Activated CD4-positive, alpha-beta T cell treated with anti-CD3 and anti-CD28 coated beads, Interleukin-2, amount 10 ng/mL, durations not matched to agents 7 days and 5 days (primary cell): ENCODE results near the gene CPNE6. TPM values are rescaled to one million over a fixed set of nuclear protein-coding genes. Genes with fewer than 3 reads are reported as not detected.

Source experiments
- CTCF ChIA-PET: fragments of 350-600 bp; sonication (Branson Sonifier 250); formaldehyde crosslinking; loops from one replicate; lab custom pipeline; 2021; ENCODE audit warnings: antibody characterized with exemption; lab: Charles Lee
- POLR2A ChIA-PET: fragments of 350-600 bp; sonication (Branson Sonifier 250); formaldehyde crosslinking; loops from one replicate; lab custom pipeline; 2021; ENCODE audit warnings: antibody characterized with exemption; lab: Charles Lee
- DNase-seq: peaks from one replicate; pipeline ENCODE4 v3.0.0-alpha.2; 2020
- H3K27ac Mint-ChIP-seq: one replicate; pipeline ENCODE4 v1.8.0; 2021; ENCODE audit warnings: mild to moderate bottlenecking, moderate library complexity, mixed read lengths
- H3K27me3 Mint-ChIP-seq: one replicate; pipeline ENCODE4 v1.8.0; 2021; ENCODE audit warnings: mixed read lengths
- H3K36me3 Mint-ChIP-seq: one replicate; pipeline ENCODE4 v1.8.0; 2021; ENCODE audit warnings: low read depth, mixed read lengths
- H3K4me1 Mint-ChIP-seq: one replicate; pipeline ENCODE4 v1.8.0; 2021; ENCODE audit warnings: mixed read lengths
- H3K4me3 Mint-ChIP-seq: one replicate; pipeline ENCODE4 v1.8.0; 2021; ENCODE audit warnings: mild to moderate bottlenecking, moderate library complexity, mixed read lengths
- H3K9me3 Mint-ChIP-seq: one replicate; pipeline ENCODE4 v1.8.0; 2021; ENCODE audit warnings: mixed read lengths
- total RNA-seq, 2 experiments: library from RNA; stranded (reverse); gene quantifications; one replicate each; pipeline ENCODE4 v1.2.3, GENCODE V29; 2021

The CPNE6 gene
- total RNA-seq, 2 experiments from 2014 or later, result not detected

DNA sequence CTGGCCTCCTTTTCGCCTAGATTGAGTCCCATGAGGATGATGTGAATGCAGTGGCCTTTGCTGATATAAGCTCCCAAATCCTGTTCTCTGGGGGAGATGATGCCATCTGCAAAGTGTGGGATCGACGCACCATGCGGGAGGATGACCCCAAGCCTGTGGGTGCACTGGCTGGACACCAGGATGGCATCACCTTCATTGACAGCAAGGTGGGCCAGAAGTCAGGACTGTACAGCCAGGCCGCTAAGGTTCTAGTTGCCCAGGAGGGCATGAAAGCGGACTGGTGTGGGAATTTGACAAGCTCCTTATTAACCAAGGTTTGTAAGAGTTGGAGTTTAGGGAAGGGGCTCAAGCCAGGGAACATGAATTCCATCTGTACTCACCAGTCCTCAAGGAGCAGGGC, 48.3 kb downstream of the CPNE6 start:
- ChIA-PET CTCF (interaction anchor here (1.5 to 3.2 kb wide), 2 partner anchors 11 to 17 kb away, joined by 5 to 12 read pairs; partner anchors contain the start of gene PSME1), POLR2A (no interaction called here)
- H3K9me3 Mint-ChIP-seq, result no peaks in the 10 kb centered on the region
- H3K36me3 Mint-ChIP-seq, result peaks cover 73% of the 10 kb centered on the region
- no peak overlapping the region for H3K27ac Mint-ChIP-seq
- no peak overlapping the region for H3K4me3 Mint-ChIP-seq
- H3K4me1 Mint-ChIP-seq, result peaks cover 40% of the 10 kb centered on the region
- no peak for DNase-seq
- H3K27me3 Mint-ChIP-seq, result no peaks in the 10 kb centered on the region

DNA sequence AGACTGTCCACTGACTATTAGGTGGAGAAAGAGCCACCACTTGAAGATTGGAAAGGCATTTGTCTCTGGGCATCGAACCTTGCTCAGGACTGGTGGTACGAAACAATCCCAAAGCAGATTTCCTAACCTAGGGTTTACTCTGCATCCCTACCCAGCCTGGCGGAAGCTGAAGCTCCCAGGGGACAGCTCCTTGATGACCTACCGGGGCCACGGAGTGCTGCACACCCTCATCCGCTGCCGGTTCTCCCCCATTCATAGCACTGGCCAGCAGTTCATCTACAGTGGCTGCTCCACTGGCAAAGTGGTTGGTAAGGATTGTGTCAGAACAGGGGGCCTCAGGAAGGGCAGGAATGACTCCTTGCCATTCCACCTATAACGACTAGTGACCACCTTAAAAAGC, 49.8 kb downstream of the CPNE6 start:
- Mint-ChIP-seq H3K36me3 (peaks cover 63% of the 10 kb centered on the region), H3K4me3 (no peak overlapping the region), H3K9me3 (no peaks in the 10 kb centered on the region), H3K4me1 (peaks cover 29% of the 10 kb centered on the region), H3K27ac (no peak overlapping the region), H3K27me3 (no peaks in the 10 kb centered on the region)
- DNase-seq, result no peak
- CTCF ChIA-PET, result interaction anchor here (1.2 kb wide), 1 partner anchor 12 kb away, joined by 4 read pairs; no protein-coding TSS in a partner anchor
- POLR2A ChIA-PET, result no interaction called here

DNA sequence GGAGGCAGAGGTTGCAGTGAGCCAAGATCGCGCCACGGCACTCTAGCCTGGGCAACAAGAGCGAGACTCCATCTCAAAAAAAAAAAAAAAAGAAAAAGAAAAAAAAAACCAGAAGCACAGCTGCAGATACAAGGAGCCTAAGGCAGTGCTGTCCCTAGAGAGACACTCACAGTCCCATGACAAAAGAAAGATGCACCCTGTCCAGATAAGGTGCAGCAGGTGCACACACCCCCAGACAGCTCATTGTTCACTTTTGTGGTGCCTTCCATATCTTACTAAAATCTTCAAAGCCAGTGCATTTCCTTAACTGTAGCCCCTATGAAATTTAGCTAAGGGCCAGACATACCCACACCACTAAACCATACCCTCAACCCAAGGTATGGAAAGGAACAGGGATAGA, 51.1 kb downstream of the CPNE6 start:
- no peak overlapping the region for H3K4me3 Mint-ChIP-seq
- H3K9me3 Mint-ChIP-seq, result no peaks in the 10 kb centered on the region
- CTCF ChIA-PET, result interaction anchor here (0.6 to 1.1 kb wide), 4 partner anchors 13 to 185 kb away, joined by 3 to 4 read pairs (median 4); partner anchors contain the start of gene PSME1
- DNase-seq, result no peak
- H3K27me3 Mint-ChIP-seq, result no peaks in the 10 kb centered on the region
- H3K36me3 Mint-ChIP-seq, result peaks cover 54% of the 10 kb centered on the region
- H3K27ac Mint-ChIP-seq, result no peak overlapping the region
- POLR2A ChIA-PET, result interaction anchor here (0.6 kb wide), 1 partner anchor 18 kb away, joined by 3 read pairs; no protein-coding TSS in a partner anchor
- H3K4me1 Mint-ChIP-seq, result peaks cover 18% of the 10 kb centered on the region

DNA sequence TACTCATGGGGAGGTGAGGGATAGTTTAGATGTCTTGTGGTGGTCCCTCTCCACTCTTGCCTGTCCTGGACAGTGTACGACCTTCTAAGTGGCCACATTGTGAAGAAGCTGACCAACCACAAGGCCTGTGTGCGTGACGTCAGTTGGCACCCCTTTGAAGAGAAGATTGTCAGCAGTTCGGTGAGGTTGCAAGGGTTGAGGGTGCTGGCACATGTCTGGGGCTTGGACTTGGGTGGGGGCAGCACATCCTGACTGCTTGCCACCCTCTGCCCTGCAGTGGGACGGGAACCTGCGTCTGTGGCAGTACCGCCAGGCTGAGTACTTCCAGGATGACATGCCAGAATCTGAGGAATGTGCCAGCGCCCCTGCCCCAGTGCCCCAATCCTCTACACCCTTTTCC, 51.5 kb downstream of the CPNE6 start:
- Mint-ChIP-seq H3K36me3 (peaks cover 49% of the 10 kb centered on the region), H3K27ac (no peak overlapping the region)
- CTCF ChIA-PET, result no interaction called here

DNA sequence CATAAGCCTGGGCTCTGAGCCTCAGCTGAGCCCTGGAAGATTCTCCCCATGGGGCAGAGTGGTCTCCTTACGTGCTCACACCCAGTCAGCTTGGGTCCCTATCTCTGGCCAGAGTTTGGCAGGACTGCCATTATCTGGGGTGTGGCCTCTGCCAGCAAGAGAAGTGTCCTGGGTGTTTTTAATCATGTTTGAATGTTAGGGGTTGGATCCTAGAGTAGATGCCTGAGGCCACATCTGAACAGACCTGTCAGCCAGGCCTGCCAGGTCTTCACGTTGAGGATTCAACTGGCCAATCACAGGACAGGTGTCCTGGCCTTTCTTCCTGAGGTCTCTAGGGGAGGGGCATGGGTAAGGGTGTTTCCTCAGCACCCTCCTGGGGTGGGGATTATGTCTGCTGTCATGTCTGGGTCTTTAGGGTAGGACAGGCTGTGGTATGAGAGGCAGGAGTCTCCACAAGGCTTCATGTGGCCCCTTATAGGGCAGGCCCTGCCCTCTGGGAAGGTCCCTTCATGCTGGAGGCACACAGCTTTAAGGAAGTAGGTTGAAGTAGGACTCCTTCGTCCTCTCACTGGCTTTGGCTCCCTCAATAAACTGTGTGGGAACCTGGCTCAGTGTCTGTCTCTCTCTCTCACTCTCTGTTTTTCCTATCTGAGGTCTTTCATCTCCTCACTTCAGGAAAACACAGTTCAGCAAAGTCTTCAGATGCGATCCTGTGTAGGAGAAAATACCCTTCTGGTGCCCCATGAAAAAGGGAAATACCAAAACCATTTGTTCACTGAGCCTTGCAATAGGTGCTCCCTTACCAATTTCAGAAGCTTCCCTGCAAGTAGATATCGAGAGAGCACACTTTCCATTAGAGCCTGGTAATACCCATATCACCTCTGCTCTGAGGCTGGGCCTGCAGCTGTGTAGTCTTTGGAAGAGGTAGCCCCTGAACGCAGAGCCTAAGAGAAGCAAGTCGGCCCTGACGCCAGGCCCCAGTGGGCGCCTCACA, 52.4 kb downstream of the CPNE6 start:
- ChIA-PET POLR2A (no interaction called here), CTCF (interaction anchor here (0.6 to 2.3 kb wide), 2 partner anchors 14 to 70 kb away, joined by 3 to 7 read pairs; no protein-coding TSS in a partner anchor)
- peaks cover 41% of the 10 kb centered on the region for H3K36me3 Mint-ChIP-seq
- no peak overlapping the region for H3K4me3 Mint-ChIP-seq
- H3K27ac Mint-ChIP-seq, result no peak overlapping the region
- no peaks in the 10 kb centered on the region for H3K9me3 Mint-ChIP-seq
- H3K4me1 Mint-ChIP-seq, result peaks cover 9% of the 10 kb centered on the region
- no peaks in the 10 kb centered on the region for H3K27me3 Mint-ChIP-seq
- DNase-seq, result no peak

More for the DNA sequence above, 51.5 kb downstream of the CPNE6 start:
- Mint-ChIP-seq H3K27me3 (no peaks in the 10 kb centered on the region), H3K9me3 (no peaks in the 10 kb centered on the region), H3K4me3 (no peak overlapping the region), H3K4me1 (peaks cover 15% of the 10 kb centered on the region)
- DNase-seq, result no peak
- POLR2A ChIA-PET, result interaction anchor here (0.6 kb wide), 1 partner anchor 19 kb away, joined by 3 read pairs; no protein-coding TSS in a partner anchor

DNA sequence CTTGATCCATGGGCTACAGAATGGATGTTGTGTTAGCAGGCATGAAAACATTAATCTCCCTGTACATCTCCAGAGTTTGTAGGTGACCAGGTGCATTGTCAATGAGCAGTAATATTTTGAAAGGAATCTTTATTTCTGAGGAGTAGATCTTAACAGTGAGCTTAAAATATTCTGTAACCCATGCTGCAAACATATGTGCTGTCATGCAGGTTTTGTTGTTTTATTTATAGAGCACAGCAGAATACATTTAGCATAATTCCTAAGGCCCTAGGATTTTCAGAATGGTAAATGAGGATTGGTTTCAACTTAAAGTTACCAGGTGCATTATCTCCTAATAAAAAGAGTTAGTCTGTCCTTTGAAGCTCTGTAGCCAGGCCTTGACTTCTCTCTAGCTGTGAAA, 55.6 kb downstream of the CPNE6 start:
- CTCF ChIA-PET, result interaction anchor here (0.8 to 2.0 kb wide), 4 partner anchors 10 to 12 kb away, joined by 3 to 10 read pairs (median 5); partner anchors contain the start of genes DCAF11 and NRL
- H3K9me3 Mint-ChIP-seq, result no peaks in the 10 kb centered on the region
- DNase-seq, result no peak
- no peaks in the 10 kb centered on the region for H3K27me3 Mint-ChIP-seq
- peak overlapping the region; percentile 3 for H3K27ac Mint-ChIP-seq
- H3K36me3 Mint-ChIP-seq, result peaks cover 14% of the 10 kb centered on the region
- H3K4me1 Mint-ChIP-seq, result peaks cover 11% of the 10 kb centered on the region
- POLR2A ChIA-PET, result no interaction called here
- H3K4me3 Mint-ChIP-seq, result no peak overlapping the region

DNA sequence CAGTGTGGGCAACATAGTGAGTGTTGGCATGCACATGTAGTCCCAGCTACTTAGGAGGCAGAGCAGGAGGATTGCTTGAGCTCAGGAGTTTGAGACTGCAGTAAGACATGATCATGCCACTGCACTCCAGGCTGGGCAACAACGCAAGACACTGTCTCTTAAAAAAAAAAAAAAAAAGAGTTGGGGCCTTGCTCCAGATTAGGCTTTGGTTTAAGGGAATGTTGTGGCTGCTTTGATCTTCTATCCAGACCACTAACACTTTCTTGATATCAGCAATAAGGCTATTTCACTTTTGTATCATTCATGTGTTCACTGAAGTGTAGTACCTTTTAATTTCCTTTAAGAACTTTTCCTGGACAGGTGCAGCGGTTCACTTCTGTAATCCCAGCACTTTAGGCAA, 56.3 kb downstream of the CPNE6 start:
- no peak for DNase-seq
- Mint-ChIP-seq H3K4me3 (no peak overlapping the region), H3K9me3 (no peaks in the 10 kb centered on the region), H3K27me3 (no peaks in the 10 kb centered on the region), H3K27ac (no peak overlapping the region), H3K36me3 (peaks cover 12% of the 10 kb centered on the region), H3K4me1 (peaks cover 18% of the 10 kb centered on the region)
- CTCF ChIA-PET, result interaction anchor here (0.8 to 1.6 kb wide), 3 partner anchors 10 to 12 kb away, joined by 3 to 5 read pairs (median 5); no protein-coding TSS in a partner anchor
- POLR2A ChIA-PET, result no interaction called here

Other genes starting within 250 kb of the CPNE6 start
- gene DHRS4, start 117.8 kb upstream of the CPNE6 start, total RNA-seq, result 10 to 100 TPM; 28.8 to 31.3 TPM
- 10 to 100 TPM; 22.5 to 24.8 TPM for gene DHRS4L2, start 82.6 kb upstream of the CPNE6 start, total RNA-seq
- gene CARMIL3, start 19.6 kb upstream of the CPNE6 start, total RNA-seq, result 1 to 10 TPM in 1 of 2 experiments, under 1 TPM in 1; 0.83 to 1.1 TPM
- 10 to 100 TPM; 57.4 to 60.3 TPM for gene PCK2, start 22.7 kb downstream of the CPNE6 start, total RNA-seq
- gene DCAF11, start 43.2 kb downstream of the CPNE6 start, total RNA-seq, result 100 to 1,000 TPM; 106 to 116 TPM
- 1 to 10 TPM; 3.1 to 3.3 TPM for gene NRL, start 43.4 kb downstream of the CPNE6 start, total RNA-seq
- gene FITM1, start 59.1 kb downstream of the CPNE6 start, total RNA-seq, result 1 to 10 TPM; 1.9 to 2.0 TPM
- gene PSME1, start 64.6 kb downstream of the CPNE6 start, total RNA-seq, result 100 to 1,000 TPM; 498 to 547 TPM
- 10 to 100 TPM; 37.1 to 41.0 TPM for gene EMC9, start 70.0 kb downstream of the CPNE6 start, total RNA-seq
- gene PSME2, start 75.0 kb downstream of the CPNE6 start, total RNA-seq, result 100 to 1,000 TPM; 644 to 698 TPM
- gene RNF31, start 75.9 kb downstream of the CPNE6 start, total RNA-seq, result 100 to 1,000 TPM; 147 to 160 TPM
- 100 to 1,000 TPM; 285 to 286 TPM for gene IRF9, start 89.7 kb downstream of the CPNE6 start, total RNA-seq
- 10 to 100 TPM; 52.8 to 61.0 TPM for gene REC8, start 100.5 kb downstream of the CPNE6 start, total RNA-seq
- gene IPO4, start 117.3 kb downstream of the CPNE6 start, total RNA-seq, result 10 to 100 TPM; 45.3 to 48.7 TPM
- gene TM9SF1, start 123.9 kb downstream of the CPNE6 start, total RNA-seq, result 10 to 100 TPM; 28.6 to 33.2 TPM
- under 1 TPM; 0.52 to 0.60 TPM for gene TSSK4, start 134.1 kb downstream of the CPNE6 start, total RNA-seq
- 10 to 100 TPM; 79.8 to 93.2 TPM for gene CHMP4A, start 141.9 kb downstream of the CPNE6 start, total RNA-seq
- 10 to 100 TPM; 10.1 to 10.7 TPM for gene MDP1, start 144.5 kb downstream of the CPNE6 start, total RNA-seq
- 100 to 1,000 TPM; 178 to 229 TPM for gene NEDD8, start 160.8 kb downstream of the CPNE6 start, total RNA-seq
- gene GMPR2, start 161.4 kb downstream of the CPNE6 start, total RNA-seq, result 10 to 100 TPM; 72.0 to 74.5 TPM
- gene TINF2, start 171.1 kb downstream of the CPNE6 start, total RNA-seq, result 100 to 1,000 TPM; 130 to 141 TPM
- 1 to 10 TPM; 6.5 TPM for gene TGM1, start 191.6 kb downstream of the CPNE6 start, total RNA-seq
- gene RABGGTA, start 200.0 kb downstream of the CPNE6 start, total RNA-seq, result 10 to 100 TPM; 54.8 to 55.0 TPM
- 10 to 100 TPM; 31.7 to 35.0 TPM for gene DHRS1, start 228.2 kb downstream of the CPNE6 start, total RNA-seq
- 10 to 100 TPM; 30.8 to 35.2 TPM for gene NOP9, start 228.3 kb downstream of the CPNE6 start, total RNA-seq
- 10 to 100 TPM; 28.7 to 30.9 TPM for gene CIDEB, start 236.4 kb downstream of the CPNE6 start, total RNA-seq
- gene LTB4R2, start 238.6 kb downstream of the CPNE6 start, total RNA-seq, result 10 to 100 TPM; 18.6 to 21.7 TPM
- 10 to 100 TPM; 26.6 to 28.3 TPM for gene LTB4R, start 239.9 kb downstream of the CPNE6 start, total RNA-seq